SK-N-SH treated with all-trans-retinoic acid at 6 μM for 48 hours (cell line): ENCODE results near the gene JMJD4.

Experiments used
- ATAC-seq: fragments of 200-7000 bp; cut with Tn5 transposase; 3 replicates; pipeline ENCODE4 v1.9.1; 2020; ENCODE audit warnings: mild to moderate bottlenecking, moderate library complexity
- ARNTL ChIP-seq: fragments of 450-650 bp; formaldehyde crosslinking; IDR thresholded peaks from 2 replicates; pipeline ENCODE4 v1.5.0; 2020; ENCODE audit warnings: low read depth, mild to moderate bottlenecking, moderate library complexity, borderline replicate concordance
- CREB5 ChIP-seq: fragments of 250-450 bp; sonication (Bioruptor Pico); IDR thresholded peaks from 2 replicates; pipeline ENCODE4 v1.5.1; 2020; ENCODE audit warnings: low read depth, mild to moderate bottlenecking, moderate library complexity
- CSDC2 ChIP-seq: fragments of 250-450 bp; sonication (Bioruptor Pico); IDR thresholded peaks from 2 replicates; pipeline ENCODE4 v1.5.0; 2020; ENCODE audit warnings: mild to moderate bottlenecking, moderate library complexity
- ESRRG ChIP-seq: fragments of 250-450 bp; sonication (Bioruptor Pico); IDR thresholded peaks from 2 replicates; pipeline ENCODE4 v1.6.1; 2021; ENCODE audit warnings: mild to moderate bottlenecking
- GLIS3 ChIP-seq: fragments of 250-450 bp; sonication (Bioruptor Pico); IDR thresholded peaks from 2 replicates; pipeline ENCODE4 v1.5.0; 2020; ENCODE audit warnings: mild to moderate bottlenecking, moderate library complexity
- ISL1 ChIP-seq: fragments of 250-450 bp; sonication (Bioruptor Pico); IDR thresholded peaks from 2 replicates; pipeline ENCODE4 v2.1.2; 2022; ENCODE audit warnings: mild to moderate bottlenecking, moderate library complexity
- OSR1 ChIP-seq: fragments of 250-450 bp; sonication (Bioruptor Pico); IDR thresholded peaks from 2 replicates; pipeline ENCODE4 v1.8.0; 2022; ENCODE audit warnings: moderate library complexity, mild to moderate bottlenecking, inconsistent platforms
- PATZ1 ChIP-seq: fragments of 250-450 bp; sonication (Bioruptor Pico); IDR thresholded peaks from 2 replicates; pipeline ENCODE4 v1.8.0; 2020; ENCODE audit warnings: mild to moderate bottlenecking, moderate library complexity, borderline replicate concordance
- POU6F1 ChIP-seq: fragments of 250-450 bp; sonication (Bioruptor Pico); IDR thresholded peaks from 2 replicates; pipeline ENCODE4 v1.8.0; 2021; ENCODE audit warnings: low read depth, mild to moderate bottlenecking, moderate library complexity, borderline replicate concordance
- PPARA ChIP-seq: fragments of 250-450 bp; sonication (Bioruptor Pico); IDR thresholded peaks from 2 replicates; pipeline ENCODE4 v1.5.0; 2020; ENCODE audit warnings: mild to moderate bottlenecking, borderline replicate concordance
- RARB ChIP-seq: fragments of 250-450 bp; sonication (Bioruptor Pico); IDR thresholded peaks from 2 replicates; pipeline ENCODE4 v1.8.0; 2021; ENCODE audit warnings: mild to moderate bottlenecking, moderate library complexity
- SNAI2 ChIP-seq: fragments of 250-450 bp; sonication (Bioruptor Pico); IDR thresholded peaks from 2 replicates; pipeline ENCODE4 v1.5.0; 2020; ENCODE audit warnings: mild to moderate bottlenecking, moderate library complexity
- TCF4 ChIP-seq: fragments of 250-450 bp; sonication (Bioruptor Pico); IDR thresholded peaks from 2 replicates; pipeline ENCODE4 v1.8.0; 2021; ENCODE audit warnings: mild to moderate bottlenecking, moderate library complexity, borderline replicate concordance
- TOX ChIP-seq: fragments of 250-450 bp; sonication (Bioruptor Pico); IDR thresholded peaks from 2 replicates; pipeline ENCODE4 v1.8.0; 2021; ENCODE audit warnings: mild to moderate bottlenecking, moderate library complexity, borderline replicate concordance
- ZC3H10 ChIP-seq: fragments of 250-450 bp; sonication (Bioruptor Pico); IDR thresholded peaks from 2 replicates; pipeline ENCODE4 v1.5.1; 2021; ENCODE audit warnings: mild to moderate bottlenecking, moderate library complexity
- ZFP3 ChIP-seq: fragments of 250-450 bp; sonication (Bioruptor Pico); IDR thresholded peaks from 2 replicates; pipeline ENCODE4 v1.5.0; 2020; ENCODE audit warnings: mild to moderate bottlenecking, moderate library complexity
- ZNF565 ChIP-seq: fragments of 450-650 bp; formaldehyde crosslinking; conservative IDR thresholded peaks from 2 replicates; pipeline ENCODE4 v1.5.0; 2020; ENCODE audit warnings: low read depth, mild to moderate bottlenecking, moderate library complexity
- ZNF70 ChIP-seq: fragments of 450-650 bp; formaldehyde crosslinking; IDR thresholded peaks from 2 replicates; pipeline ENCODE4 v1.5.0; 2020; ENCODE audit warnings: mild to moderate bottlenecking, moderate library complexity
- ZNF8 ChIP-seq: fragments of 450-650 bp; formaldehyde crosslinking; IDR thresholded peaks from 2 replicates; pipeline ENCODE4 v1.5.0; 2020; ENCODE audit warnings: mild to moderate bottlenecking, moderate library complexity
- TF ChIP-seq, protein P1 (sequence below): fragments of 250-450 bp; sonication (Bioruptor Pico); IDR thresholded peaks from 2 replicates; pipeline ENCODE4 v1.5.0; 2020; ENCODE audit warnings: mild to moderate bottlenecking, moderate library complexity
- TF ChIP-seq, protein P2 (sequence below): fragments of 250-450 bp; sonication (Bioruptor Pico); IDR thresholded peaks from 2 replicates; pipeline ENCODE4 v1.5.1; 2021; ENCODE audit warnings: mild to moderate bottlenecking, moderate library complexity

The JMJD4 gene

DNA sequence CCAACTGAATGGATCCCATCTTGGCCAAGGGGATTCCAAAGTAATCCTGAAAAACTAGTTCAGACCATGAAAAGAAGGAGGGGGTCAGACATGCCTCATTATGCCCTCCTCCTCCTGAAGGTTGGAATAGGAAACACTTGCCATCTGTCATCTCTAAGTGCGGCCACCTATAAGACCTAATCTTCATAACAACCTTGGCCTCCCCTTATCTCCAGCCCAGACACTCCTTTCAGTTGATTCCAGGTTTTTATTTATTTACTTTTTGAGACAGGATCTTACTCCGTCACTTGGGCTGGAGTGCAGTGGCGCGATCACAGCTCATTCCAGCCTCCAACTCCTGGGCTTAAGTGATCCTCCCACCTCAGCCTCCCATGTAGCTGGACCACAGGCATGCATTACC, 19.9 kb upstream of the JMJD4 start:
- TF ChIP-seq ESRRG (CRISPR knock-in tag), result no peak
- TF ChIP-seq CREB5 (CRISPR knock-in tag), result no peak
- no peak for TF ChIP-seq OSR1 (CRISPR knock-in tag)
- TF ChIP-seq POU6F1 (CRISPR knock-in tag), result no peak
- TF ChIP-seq, protein P1, sequence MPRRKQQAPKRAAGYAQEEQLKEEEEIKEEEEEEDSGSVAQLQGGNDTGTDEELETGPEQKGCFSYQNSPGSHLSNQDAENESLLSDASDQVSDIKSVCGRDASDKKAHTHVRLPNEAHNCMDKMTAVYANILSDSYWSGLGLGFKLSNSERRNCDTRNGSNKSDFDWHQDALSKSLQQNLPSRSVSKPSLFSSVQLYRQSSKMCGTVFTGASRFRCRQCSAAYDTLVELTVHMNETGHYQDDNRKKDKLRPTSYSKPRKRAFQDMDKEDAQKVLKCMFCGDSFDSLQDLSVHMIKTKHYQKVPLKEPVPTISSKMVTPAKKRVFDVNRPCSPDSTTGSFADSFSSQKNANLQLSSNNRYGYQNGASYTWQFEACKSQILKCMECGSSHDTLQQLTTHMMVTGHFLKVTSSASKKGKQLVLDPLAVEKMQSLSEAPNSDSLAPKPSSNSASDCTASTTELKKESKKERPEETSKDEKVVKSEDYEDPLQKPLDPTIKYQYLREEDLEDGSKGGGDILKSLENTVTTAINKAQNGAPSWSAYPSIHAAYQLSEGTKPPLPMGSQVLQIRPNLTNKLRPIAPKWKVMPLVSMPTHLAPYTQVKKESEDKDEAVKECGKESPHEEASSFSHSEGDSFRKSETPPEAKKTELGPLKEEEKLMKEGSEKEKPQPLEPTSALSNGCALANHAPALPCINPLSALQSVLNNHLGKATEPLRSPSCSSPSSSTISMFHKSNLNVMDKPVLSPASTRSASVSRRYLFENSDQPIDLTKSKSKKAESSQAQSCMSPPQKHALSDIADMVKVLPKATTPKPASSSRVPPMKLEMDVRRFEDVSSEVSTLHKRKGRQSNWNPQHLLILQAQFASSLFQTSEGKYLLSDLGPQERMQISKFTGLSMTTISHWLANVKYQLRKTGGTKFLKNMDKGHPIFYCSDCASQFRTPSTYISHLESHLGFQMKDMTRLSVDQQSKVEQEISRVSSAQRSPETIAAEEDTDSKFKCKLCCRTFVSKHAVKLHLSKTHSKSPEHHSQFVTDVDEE (CRISPR knock-in tag), result no peak
- TF ChIP-seq SNAI2 (CRISPR knock-in tag), result no peak
- no peak for TF ChIP-seq ARNTL
- TF ChIP-seq TCF4, result no peak
- TF ChIP-seq ZNF8, result no peak
- TF ChIP-seq, protein P2, sequence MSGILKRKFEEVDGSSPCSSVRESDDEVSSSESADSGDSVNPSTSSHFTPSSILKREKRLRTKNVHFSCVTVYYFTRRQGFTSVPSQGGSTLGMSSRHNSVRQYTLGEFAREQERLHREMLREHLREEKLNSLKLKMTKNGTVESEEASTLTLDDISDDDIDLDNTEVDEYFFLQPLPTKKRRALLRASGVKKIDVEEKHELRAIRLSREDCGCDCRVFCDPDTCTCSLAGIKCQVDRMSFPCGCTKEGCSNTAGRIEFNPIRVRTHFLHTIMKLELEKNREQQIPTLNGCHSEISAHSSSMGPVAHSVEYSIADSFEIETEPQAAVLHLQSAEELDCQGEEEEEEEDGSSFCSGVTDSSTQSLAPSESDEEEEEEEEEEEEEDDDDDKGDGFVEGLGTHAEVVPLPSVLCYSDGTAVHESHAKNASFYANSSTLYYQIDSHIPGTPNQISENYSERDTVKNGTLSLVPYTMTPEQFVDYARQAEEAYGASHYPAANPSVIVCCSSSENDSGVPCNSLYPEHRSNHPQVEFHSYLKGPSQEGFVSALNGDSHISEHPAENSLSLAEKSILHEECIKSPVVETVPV (CRISPR knock-in tag), result no peak
- no peak for TF ChIP-seq PATZ1 (CRISPR knock-in tag)
- TF ChIP-seq ISL1 (CRISPR knock-in tag), result no peak
- TF ChIP-seq TOX, result no peak
- TF ChIP-seq, all 23 proteins: peak for 0
- no peak for ATAC-seq

DNA sequence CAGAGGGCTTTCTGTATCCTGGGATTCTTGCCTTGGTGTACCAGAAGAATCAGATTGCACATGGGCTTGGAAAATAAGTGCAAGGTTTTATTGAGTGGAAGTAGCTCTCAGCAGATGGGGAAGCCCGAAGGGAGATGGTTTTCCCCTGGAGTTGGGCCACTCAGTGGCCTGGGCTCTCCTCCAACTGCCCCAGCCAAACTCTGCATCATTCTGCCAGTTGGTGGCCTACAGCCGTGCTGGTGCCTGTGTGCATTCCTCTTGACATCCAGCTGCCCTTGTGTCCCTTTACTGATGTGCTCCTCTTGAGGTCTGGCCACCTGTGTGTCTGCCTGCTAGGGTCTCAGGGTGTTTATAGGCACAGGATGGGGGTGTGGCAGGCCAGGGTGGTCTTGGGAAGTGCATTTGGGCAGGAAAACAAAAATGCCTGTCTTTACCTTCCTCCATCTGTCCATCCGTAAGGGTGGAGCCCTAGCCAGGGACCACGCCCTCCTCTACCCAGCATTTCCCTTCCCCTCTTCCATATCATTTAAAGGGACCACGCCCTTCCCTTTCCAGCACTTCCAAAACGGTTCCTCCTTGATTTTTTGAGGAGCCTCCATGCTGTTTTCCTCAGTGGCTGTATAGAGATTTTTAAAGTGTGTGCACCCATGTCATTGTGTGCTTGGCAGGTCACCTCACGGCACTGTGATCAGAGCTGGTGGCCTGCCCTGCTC, 19.1 kb upstream of the JMJD4 start:
- ATAC-seq, result peak; percentile 29; the same call in 2 of the 3 replicates
- TF ChIP-seq OSR1 (CRISPR knock-in tag) (no peak), PPARA (CRISPR knock-in tag) (no peak), RARB (CRISPR knock-in tag) (no peak), ZC3H10 (CRISPR knock-in tag) (no peak), ISL1 (CRISPR knock-in tag) (no peak), ZNF565 (CRISPR knock-in tag) (no peak), GLIS3 (CRISPR knock-in tag) (no peak), ZNF70 (no peak), CSDC2 (CRISPR knock-in tag) (no peak), ESRRG (CRISPR knock-in tag) (no peak), PATZ1 (CRISPR knock-in tag) (no peak), ZNF8 (no peak), SNAI2 (CRISPR knock-in tag) (no peak), ZFP3 (no peak), POU6F1 (CRISPR knock-in tag) (no peak)
- TF ChIP-seq, protein P2 (CRISPR knock-in tag), result no peak
- TF ChIP-seq, protein P1 (CRISPR knock-in tag), result no peak
